NT2/D1 (cell line): Measurements from ENCODE around the gene JDP2.

Experiments used
- SUZ12 ChIP-seq: IDR thresholded peaks from 2 replicates; pipeline ENCODE4 v1.6.1; 2011; ENCODE audit not compliant: insufficient read length, insufficient read depth; ENCODE audit errors: extremely low read depth
- YY1 ChIP-seq: IDR thresholded peaks from 2 replicates; pipeline ENCODE4 v1.6.1; 2011; ENCODE audit not compliant: insufficient read length, insufficient read depth
- ZNF274 ChIP-seq: IDR thresholded peaks from 2 replicates; pipeline ENCODE4 v1.6.1; 2011; ENCODE audit warnings: mild to moderate bottlenecking, low read depth, low read length

DNA sequence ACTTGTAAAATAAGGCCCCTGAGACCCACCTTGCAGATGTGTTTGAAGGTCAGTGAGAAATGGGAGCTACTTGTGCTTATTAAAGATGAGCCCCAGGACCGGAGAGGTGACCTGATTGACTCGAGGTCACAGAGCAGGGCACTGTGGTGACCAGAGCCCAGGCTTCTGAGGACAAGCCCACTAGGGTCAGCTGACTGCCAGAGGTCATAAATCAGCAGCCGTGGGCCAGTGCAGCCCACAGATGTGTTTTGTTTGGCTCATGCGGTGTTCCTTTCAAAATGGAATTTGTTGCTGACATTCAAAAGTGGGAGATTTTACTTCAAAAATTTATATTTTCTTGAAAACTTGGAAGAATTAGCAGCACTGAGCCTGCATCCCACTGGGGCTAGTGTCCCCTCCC, 24.5 kb downstream of the JDP2 start:
- TF ChIP-seq ZNF274 (no peak), YY1 (no peak), SUZ12 (no peak)
